HepG2 (cell line): ENCODE results near the gene OVCA2. TPM values are rescaled to one million over a fixed set of nuclear protein-coding genes. Genes with fewer than 3 reads are reported as not detected.

ENCODE experiments used
- ARID2 ChIP-seq: sonication (generic); formaldehyde crosslinking; IDR thresholded peaks from 2 replicates; pipeline ENCODE4 v1.8.1; 2022; ENCODE audit warnings: mild to moderate bottlenecking, missing genetic modification reagents, borderline replicate concordance
- BORCS8-MEF2B ChIP-seq: sonication (generic); formaldehyde crosslinking; IDR thresholded peaks from 2 replicates; pipeline ENCODE4 v1.8.0; 2022; ENCODE audit warnings: mild to moderate bottlenecking, missing genetic modification reagents
- CBX2 ChIP-seq, 2 experiments: fragments of 200-600 bp in 1 of 2; sonication (generic); formaldehyde crosslinking in 1 of 2; IDR thresholded peaks; 2 replicates each; pipeline versions ENCODE4 v1.7.0 to v1.8.1; 2018 to 2022; ENCODE audit warnings: low read depth in 2 of 2, low read length in 1 of 2, mild to moderate bottlenecking in 1 of 2, missing genetic modification reagents in 1 of 2
- GABPA ChIP-seq, 2 experiments: IDR thresholded peaks; 2 replicates each; pipeline ENCODE4 v1.6.1; 2011 to 2016; ENCODE audit warnings: low read depth in 2 of 2, low read length in 1 of 2, missing biosample characterization in 1 of 2, missing genetic modification characterization in 1 of 2
- GABPB1 ChIP-seq: IDR thresholded peaks from 2 replicates; pipeline ENCODE4 v1.6.1; 2016; ENCODE audit warnings: mild to moderate bottlenecking, missing genetic modification reagents, moderate library complexity, missing compliant biosample characterization
- HDAC2 ChIP-seq: sonication (generic); formaldehyde crosslinking; IDR thresholded peaks from 2 replicates; pipeline ENCODE4 v1.4.0; 2020; ENCODE audit warnings: missing genetic modification reagents
- HDAC6 ChIP-seq: fragments of 200-600 bp; sonication (generic); IDR thresholded peaks from 2 replicates; pipeline ENCODE4 v1.7.0; 2017; ENCODE audit warnings: mild to moderate bottlenecking, antibody characterized with exemption, low read length, low read depth
- HNRNPK ChIP-seq: fragments of 200-400 bp; formaldehyde crosslinking; IDR thresholded peaks from 2 replicates; pipeline ENCODE4 v1.6.1; 2018; ENCODE audit warnings: low read length, low read depth, moderate library complexity, mild to moderate bottlenecking; ENCODE audit not compliant: poor library complexity, severe bottlenecking
- HOXA9 ChIP-seq: sonication (generic); formaldehyde crosslinking; IDR thresholded peaks from 2 replicates; pipeline ENCODE4 v1.8.1; 2022; ENCODE audit warnings: missing genetic modification reagents, mild to moderate bottlenecking, moderate library complexity, borderline replicate concordance
- KDM4B ChIP-seq: sonication (generic); formaldehyde crosslinking; IDR thresholded peaks from 2 replicates; pipeline ENCODE4 v1.4.0; 2020; ENCODE audit warnings: missing genetic modification reagents
- MAFG ChIP-seq: sonication (generic); formaldehyde crosslinking; IDR thresholded peaks from 2 replicates; pipeline ENCODE4 v1.5.1; 2020; ENCODE audit warnings: mild to moderate bottlenecking, missing genetic modification reagents
- MAZ ChIP-seq, 2 experiments: sonication (generic) in 1 of 2; formaldehyde crosslinking in 1 of 2; IDR thresholded peaks; 2 replicates each; pipeline versions ENCODE4 v1.5.0 to v1.6.1; 2012 to 2020; ENCODE audit warnings: low read depth in 2 of 2, mild to moderate bottlenecking in 2 of 2, borderline replicate concordance in 1 of 2, improper control_type of control experiment in 1 of 2, low read length in 1 of 2, missing genetic modification reagents in 1 of 2, moderate library complexity in 1 of 2
- MEF2D ChIP-seq: sonication (generic); formaldehyde crosslinking; IDR thresholded peaks from 2 replicates; pipeline ENCODE4 v1.5.1; 2020; ENCODE audit warnings: mild to moderate bottlenecking, missing genetic modification reagents
- RBM39 ChIP-seq: fragments of 200-400 bp; formaldehyde crosslinking; IDR thresholded peaks from one replicate; pipeline ENCODE4 v1.6.1; 2018; ENCODE audit warnings: antibody characterized with exemption, mild to moderate bottlenecking, low read depth, low read length; ENCODE audit not compliant: poor library complexity, severe bottlenecking
- SOX13 ChIP-seq, 3 experiments: fragments of 450-650 bp in 1 of 3; sonication (generic) in 1 of 3; formaldehyde crosslinking in 1 of 3; IDR thresholded peaks in 2 of 3; conservative IDR thresholded peaks in 1 of 3; 2 replicates each; pipeline versions ENCODE4 v1.5.0 to v1.6.1; 2016 to 2020; ENCODE audit warnings: antibody characterized with exemption in 1 of 3, mild to moderate bottlenecking in 1 of 3, missing compliant biosample characterization in 1 of 3, missing genetic modification reagents in 1 of 3, moderate library complexity in 1 of 3
- SRSF4 ChIP-seq: fragments of 200-400 bp; formaldehyde crosslinking; IDR thresholded peaks from one replicate; pipeline ENCODE4 v1.6.1; 2018; ENCODE audit warnings: mild to moderate bottlenecking, low read depth, low read length, moderate library complexity; ENCODE audit not compliant: poor library complexity, severe bottlenecking
- TEAD2 ChIP-seq: sonication (generic); formaldehyde crosslinking; IDR thresholded peaks from 2 replicates; pipeline ENCODE4 v1.9.0; 2021; ENCODE audit warnings: missing genetic modification reagents
- ZBTB20 ChIP-seq: sonication (generic); formaldehyde crosslinking; IDR thresholded peaks from 2 replicates; pipeline ENCODE4 v1.8.1; 2023; ENCODE audit warnings: missing genetic modification reagents, low read depth, mild to moderate bottlenecking, borderline replicate concordance
- ZNF253 ChIP-seq: sonication (generic); formaldehyde crosslinking; IDR thresholded peaks from 2 replicates; pipeline ENCODE4 v1.8.0; 2022; ENCODE audit warnings: mild to moderate bottlenecking, missing genetic modification reagents, borderline replicate concordance
- ZNF382 ChIP-seq: sonication (generic); formaldehyde crosslinking; IDR thresholded peaks from 2 replicates; pipeline ENCODE4 v1.5.0; 2020; ENCODE audit warnings: missing genetic modification reagents, mild to moderate bottlenecking, borderline replicate concordance
- ZNF646 ChIP-seq: sonication (generic); formaldehyde crosslinking; IDR thresholded peaks from 2 replicates; pipeline ENCODE4 v1.9.0; 2021; ENCODE audit warnings: mild to moderate bottlenecking, missing genetic modification reagents
- ZSCAN25 ChIP-seq: sonication (generic); formaldehyde crosslinking; IDR thresholded peaks from 2 replicates; pipeline ENCODE4 v1.8.0; 2022; ENCODE audit warnings: mild to moderate bottlenecking, missing genetic modification reagents
- polyA plus RNA-seq, 8 experiments: library from polyadenylated mRNA; depleted of rRNA in 3 of 8; stranded (reverse) in 7 of 8; unstranded in 1 of 8; fragments of >200 nt; fragmentation: Illumina TruSeq in 4 of 8; extraction: Trizol in 4 of 8; gene quantifications; 2 replicates each; pipeline versions ENCODE4 v1.2.1 to v1.2.3, GENCODE V29; 2011 to 2016; ENCODE audit warnings: low read depth in 4 of 8, missing spikeins in 1 of 8, mixed read lengths in 1 of 8; ENCODE audit not compliant: insufficient read depth in 1 of 8
- total RNA-seq, 5 experiments: library from RNA; depleted of rRNA; stranded (reverse); fragments of >200 nt; fragmentation: Illumina TruSeq; extraction: Trizol; gene quantifications; 2 replicates each; pipeline ENCODE4 v1.2.3, GENCODE V29; 2016; ENCODE audit warnings: low read depth in 1 of 5

OVCA2 gene
- total and polyA plus RNA-seq, 2 of the 13 experiments (the other 11 are each of a cell fraction or from before 2014, with no cell fraction given), result 23.7 to 28.2 TPM

GRCh38 chr17:1999557-2000251 is 42.1 kb upstream of the OVCA2 start (continued):
- no peak for TF ChIP-seq SRSF4
- peak; percentile 80 for TF ChIP-seq MAFG (CRISPR knock-in tag)
- TF ChIP-seq CBX2 (IDR thresholded peaks at IDR 0.05; ENCODE audit: low read depth, low read length), result no peak
- TF ChIP-seq CBX2 (CRISPR knock-in tag; IDR thresholded peaks at IDR 0.05; ENCODE audit: low read depth), result no peak
- TF ChIP-seq MEF2D, result peak; percentile 96
- TF ChIP-seq HOXA9 (CRISPR knock-in tag), result no peak
- TF ChIP-seq MAZ (IDR thresholded peaks at IDR 0.05; ENCODE audit: borderline replicate concordance, low read depth, low read length), result no peak
- TF ChIP-seq MAZ (CRISPR knock-in tag; IDR thresholded peaks at IDR 0.05; ENCODE audit: low read depth), result 0 out of 2 replicates have a peak, but pooled peaks have one; percentile 25
- TF ChIP-seq ZNF382 (CRISPR knock-in tag), result no peak
- no peak for TF ChIP-seq ARID2 (CRISPR knock-in tag)
- TF ChIP-seq GABPA (IDR thresholded peaks at IDR 0.05; ENCODE audit: low read depth, low read length), result no peak
- no peak for TF ChIP-seq GABPA (CRISPR knock-in tag; IDR thresholded peaks at IDR 0.05; ENCODE audit: low read depth)
- no peak for TF ChIP-seq HDAC2 (CRISPR knock-in tag)
- no peak for TF ChIP-seq ZNF253
- TF ChIP-seq BORCS8-MEF2B (CRISPR knock-in tag), result no peak
- no peak for TF ChIP-seq SOX13 (IDR thresholded peaks at IDR 0.05)
- TF ChIP-seq SOX13 (CRISPR knock-in tag; conservative IDR thresholded peaks at IDR 0.05 in 1 of 2, IDR thresholded peaks at IDR 0.05 in 1 of 2), result peak in 1 of 2 experiments; percentile 40; a peak in 1 of 4 replicates
- no peak for TF ChIP-seq HDAC6
- TF ChIP-seq ZSCAN25, result peak; percentile 46; the same call in 1 of the 2 replicates
- peak; percentile 42; the same call in 1 of the 2 replicates for TF ChIP-seq GABPB1 (CRISPR knock-in tag)
- no peak for TF ChIP-seq TEAD2 (CRISPR knock-in tag)
- no peak for TF ChIP-seq ZBTB20 (CRISPR knock-in tag)
- peak; percentile 14; the same call in 1 of the 2 replicates for TF ChIP-seq ZNF646 (CRISPR knock-in tag)
- TF ChIP-seq RBM39, result no peak
- TF ChIP-seq KDM4B (CRISPR knock-in tag), result no peak
- TF ChIP-seq HNRNPK, result no peak
